ENCODE results near the gene VPS37C.

Gene VPS37C

DNA sequence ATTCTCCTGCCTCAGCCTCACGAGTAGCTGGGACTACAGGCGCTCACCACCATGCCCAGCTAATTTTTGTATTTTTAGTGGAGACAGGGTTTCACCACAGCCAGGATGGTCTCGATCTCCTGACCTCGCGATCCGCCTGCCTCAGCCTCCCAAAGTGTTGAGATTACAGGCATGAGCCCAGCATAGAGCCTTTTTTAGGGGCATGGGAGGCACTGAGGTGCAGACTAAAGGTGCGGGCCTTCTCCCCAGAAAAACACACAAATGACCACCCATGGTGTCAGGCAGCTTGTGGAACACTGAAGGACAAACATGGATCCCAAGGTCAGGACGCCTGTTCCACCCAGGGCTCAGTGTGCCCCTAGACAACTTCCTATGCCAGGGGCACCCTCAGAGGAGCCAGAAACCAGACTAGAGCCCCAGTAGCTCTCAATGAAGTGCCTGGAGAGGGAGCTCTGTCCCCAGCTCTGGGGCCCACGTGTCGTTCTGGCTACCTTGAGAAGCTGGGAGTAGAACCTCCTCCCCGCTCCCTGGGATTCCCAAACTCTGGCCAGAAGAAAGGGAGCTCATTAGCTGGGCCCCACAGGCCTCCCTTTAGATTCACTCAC, 80.1 kb downstream of the VPS37C start:
- Mint-ChIP-seq H3K9me3 (peaks cover 13% of the 10 kb centered on the region), H3K27ac (no peak overlapping the region), H3K4me1 (peaks cover 6% of the 10 kb centered on the region), H3K27me3 (ENCODE audit: low read depth, poor library complexity) (peaks cover 6% of the 10 kb centered on the region), H3K36me3 (ENCODE audit: low read depth) (no peaks in the 10 kb centered on the region), H3K4me3 (no peak overlapping the region)
- DNase-seq = no peak
- TF ChIP-seq, protein P1, sequence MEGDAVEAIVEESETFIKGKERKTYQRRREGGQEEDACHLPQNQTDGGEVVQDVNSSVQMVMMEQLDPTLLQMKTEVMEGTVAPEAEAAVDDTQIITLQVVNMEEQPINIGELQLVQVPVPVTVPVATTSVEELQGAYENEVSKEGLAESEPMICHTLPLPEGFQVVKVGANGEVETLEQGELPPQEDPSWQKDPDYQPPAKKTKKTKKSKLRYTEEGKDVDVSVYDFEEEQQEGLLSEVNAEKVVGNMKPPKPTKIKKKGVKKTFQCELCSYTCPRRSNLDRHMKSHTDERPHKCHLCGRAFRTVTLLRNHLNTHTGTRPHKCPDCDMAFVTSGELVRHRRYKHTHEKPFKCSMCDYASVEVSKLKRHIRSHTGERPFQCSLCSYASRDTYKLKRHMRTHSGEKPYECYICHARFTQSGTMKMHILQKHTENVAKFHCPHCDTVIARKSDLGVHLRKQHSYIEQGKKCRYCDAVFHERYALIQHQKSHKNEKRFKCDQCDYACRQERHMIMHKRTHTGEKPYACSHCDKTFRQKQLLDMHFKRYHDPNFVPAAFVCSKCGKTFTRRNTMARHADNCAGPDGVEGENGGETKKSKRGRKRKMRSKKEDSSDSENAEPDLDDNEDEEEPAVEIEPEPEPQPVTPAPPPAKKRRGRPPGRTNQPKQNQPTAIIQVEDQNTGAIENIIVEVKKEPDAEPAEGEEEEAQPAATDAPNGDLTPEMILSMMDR (IDR thresholded peaks at IDR 0.05) = no peak

DNA sequence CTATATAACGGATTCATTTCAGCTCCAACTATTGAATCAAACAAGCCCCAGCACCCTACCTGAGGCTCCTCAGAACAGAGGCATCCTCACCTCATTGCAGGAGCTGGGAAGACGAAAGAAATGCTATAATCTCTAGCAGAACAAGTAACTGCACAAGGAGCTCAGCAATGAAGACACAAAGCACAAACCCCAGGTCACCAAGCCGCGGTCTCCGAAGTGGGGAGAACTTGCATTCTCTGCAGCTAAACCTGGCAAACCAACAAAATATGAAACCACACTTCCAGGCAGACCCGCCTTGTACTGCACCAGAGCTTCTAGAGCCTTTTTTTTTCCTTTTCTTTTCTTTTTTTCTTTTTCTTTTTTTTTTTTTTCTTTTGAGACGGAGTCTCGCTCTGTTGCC, 80.7 kb downstream of the VPS37C start:
- Mint-ChIP-seq H3K27me3 (ENCODE audit: low read depth, poor library complexity) (peaks cover 6% of the 10 kb centered on the region), H3K9me3 (peaks cover 16% of the 10 kb centered on the region), H3K4me1 (peaks cover 6% of the 10 kb centered on the region), H3K36me3 (ENCODE audit: low read depth) (no peaks in the 10 kb centered on the region), H3K4me3 (no peak overlapping the region), H3K27ac (no peak overlapping the region)
- DNase-seq = no peak
- TF ChIP-seq, protein P1 (IDR thresholded peaks at IDR 0.05) = no peak

All from nephron progenitor cell (in vitro differentiated cells).